ENCODE results near the gene CTIF.

CTIF gene

DNA sequence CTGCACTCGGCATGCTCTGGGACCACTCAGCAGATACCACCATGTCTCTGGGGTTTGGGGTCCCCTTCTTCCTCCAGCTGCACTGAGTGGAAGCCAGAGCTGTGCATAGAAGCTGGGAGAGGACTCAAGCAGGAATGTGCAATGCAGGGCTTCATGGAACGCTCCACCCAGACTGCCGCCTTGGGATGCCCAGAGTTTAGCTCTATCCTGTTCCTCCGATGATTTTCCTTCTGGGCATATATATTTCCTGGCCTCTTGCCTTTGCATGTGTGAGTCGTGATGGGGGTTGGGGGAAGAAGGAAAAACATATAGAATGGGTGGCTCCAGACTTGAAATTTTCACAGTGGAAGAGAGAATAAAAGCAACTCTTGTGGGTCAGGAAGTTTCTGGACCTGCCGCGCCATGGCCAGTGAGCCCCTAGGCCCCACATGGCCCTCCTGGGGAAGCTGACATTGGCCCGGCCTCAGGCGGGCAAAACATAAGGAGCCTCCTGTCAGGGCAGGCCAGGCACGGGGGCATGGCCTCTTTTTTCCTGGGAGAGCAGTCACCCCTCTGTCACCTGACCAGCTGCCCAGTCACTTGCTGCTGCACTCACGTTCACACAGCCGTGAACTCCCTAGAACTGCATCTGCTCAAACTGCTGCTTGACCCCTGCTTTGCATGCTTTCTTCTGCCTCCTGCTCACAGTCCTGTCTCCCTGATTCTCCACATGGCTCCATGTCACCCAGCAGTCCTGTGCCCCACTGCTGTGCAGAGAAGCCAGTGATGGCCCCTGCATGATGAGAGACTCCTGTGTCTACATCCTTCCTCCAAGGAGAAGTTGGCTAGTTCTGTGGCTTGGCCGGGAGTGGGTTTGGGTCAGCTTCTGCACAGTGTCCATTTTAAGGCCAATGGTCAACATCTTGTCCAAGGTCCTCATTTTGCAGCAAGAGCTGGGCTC is 197.8 kb downstream of the CTIF start:
- DNase-seq: no peak

GRCh38 chr18:48739266-48740067 is 200.6 kb downstream of the CTIF start:
- no peak for DNase-seq

- no peak for DNase-seq
Observed at GRCh38 chr18:48740068-48740440, 201.2 kb downstream of the CTIF start.

GRCh38 chr18:48740851-48741485 is 202.1 kb downstream of the CTIF start:
- DNase-seq: no peak

DNA sequence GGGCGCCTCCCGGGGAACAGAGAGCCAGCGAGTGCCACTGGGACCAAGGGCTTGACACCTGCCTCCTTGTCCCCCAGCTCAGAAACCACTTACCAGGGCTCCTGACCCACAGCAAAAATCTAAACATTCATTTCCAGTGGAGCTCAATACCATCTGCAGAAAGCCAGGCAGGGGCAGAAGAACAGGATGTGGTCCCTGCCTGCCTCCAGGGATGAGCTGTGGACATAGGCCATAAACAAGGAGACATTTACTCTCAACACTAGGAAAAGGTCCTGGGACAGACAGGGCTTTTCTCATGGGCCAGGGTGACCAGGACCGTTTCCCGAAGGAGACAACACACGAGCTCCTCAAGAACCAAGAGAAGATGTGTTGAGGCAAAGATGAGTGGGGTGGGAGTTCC is 203.0 kb downstream of the CTIF start:
- DNase-seq: no peak

- no peak for DNase-seq
Observed at GRCh38 chr18:48742304-48742703, 203.5 kb downstream of the CTIF start.

DNA sequence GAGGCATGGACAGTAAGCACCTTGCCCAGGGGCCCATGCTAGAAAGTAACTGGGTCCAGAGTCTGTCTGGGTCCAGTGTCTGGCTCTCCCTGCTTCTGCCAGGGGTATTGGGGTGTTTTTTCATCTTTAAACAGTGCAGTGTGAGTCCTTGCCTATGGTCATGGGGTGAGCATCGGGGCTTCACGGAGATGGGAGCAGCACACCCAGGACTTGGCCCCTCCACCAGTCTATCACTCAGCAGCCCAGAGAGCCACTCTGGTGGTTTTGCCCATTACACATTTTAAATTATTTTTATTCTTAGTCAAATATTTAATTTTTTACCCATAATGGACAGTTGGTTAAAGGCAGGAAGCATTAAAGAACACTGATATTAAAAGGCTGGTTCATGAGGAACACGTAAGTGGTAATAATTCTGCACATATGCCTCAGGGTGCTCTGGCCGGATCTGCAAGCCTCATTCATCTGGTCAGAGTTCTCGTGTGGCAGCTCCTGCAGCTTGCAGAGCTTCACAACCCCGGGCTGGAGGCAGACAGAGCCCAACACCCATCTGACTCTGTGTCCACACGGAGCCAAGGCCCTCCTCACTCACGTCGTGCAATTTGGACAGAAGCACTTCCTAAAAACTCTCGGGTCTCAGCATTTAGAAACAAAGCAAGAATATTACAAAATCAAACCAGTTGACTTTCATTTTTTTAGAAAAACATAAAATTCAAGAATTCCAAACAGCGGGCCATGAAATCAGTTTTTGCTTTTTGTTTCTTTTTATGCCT is 204.1 kb downstream of the CTIF start:
- DNase-seq: no peak

DNA sequence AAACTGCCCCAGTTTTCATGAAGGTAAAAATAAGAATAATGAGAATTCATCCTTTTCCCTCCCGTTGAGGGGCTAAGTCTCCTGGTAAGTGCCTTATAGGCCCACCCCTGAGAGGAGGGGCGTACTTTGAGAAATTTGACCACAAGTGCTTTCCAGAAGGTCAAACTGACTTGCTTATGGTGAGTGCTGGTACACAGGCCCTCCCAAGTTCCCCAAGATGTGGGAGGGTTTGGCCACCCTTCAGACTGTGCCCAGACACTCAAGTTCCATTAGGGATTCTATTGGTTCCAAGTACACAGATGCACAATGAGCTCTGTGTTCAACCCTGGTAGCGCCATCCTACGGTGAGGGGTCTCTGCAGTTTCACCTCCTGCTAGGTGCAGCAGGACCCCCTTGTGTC is 205.1 kb downstream of the CTIF start:
- no peak for DNase-seq

DNA sequence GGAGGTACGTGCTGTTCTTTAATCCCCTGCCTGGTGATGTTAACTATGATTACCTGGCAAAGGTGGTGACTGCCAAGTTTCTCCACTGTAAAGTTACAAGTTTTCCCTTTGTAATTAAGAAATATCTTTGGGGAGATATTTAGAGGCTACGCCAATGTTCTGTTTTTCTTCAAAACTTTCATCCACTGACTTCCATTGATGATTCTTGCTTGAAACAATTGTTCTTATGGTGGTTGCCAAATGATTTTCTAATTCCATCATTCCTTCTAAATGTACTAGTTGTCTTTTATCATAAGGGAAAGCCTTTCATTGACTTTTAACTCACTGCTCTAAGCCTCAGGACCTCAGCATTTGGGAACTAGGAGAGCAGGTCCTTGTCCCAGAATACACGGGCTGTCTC is 206.5 kb downstream of the CTIF start:
- no peak for DNase-seq

DNA sequence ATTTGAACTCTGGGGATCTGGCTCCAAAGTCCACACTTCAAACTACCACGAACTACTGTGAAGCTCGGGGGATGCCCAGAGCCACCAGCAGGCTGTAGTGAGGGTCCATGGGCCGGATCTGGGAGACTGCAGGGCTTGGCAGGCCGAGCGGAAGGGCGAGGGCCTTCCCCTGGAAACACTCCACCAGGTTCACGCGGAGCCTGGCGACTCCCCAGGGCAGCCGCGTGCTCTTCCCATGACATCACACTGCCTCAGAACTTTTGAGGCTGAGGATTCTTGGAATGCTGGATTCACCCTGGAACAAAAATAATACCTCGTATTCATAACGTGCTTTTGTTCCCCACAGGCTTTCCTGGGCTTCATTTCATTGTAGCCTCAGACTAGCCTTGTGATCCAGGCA is 210.9 kb downstream of the CTIF start:
- DNase-seq: no peak

GRCh38 chr18:48750485-48751175 is 211.8 kb downstream of the CTIF start:
- DNase-seq: no peak

DNA sequence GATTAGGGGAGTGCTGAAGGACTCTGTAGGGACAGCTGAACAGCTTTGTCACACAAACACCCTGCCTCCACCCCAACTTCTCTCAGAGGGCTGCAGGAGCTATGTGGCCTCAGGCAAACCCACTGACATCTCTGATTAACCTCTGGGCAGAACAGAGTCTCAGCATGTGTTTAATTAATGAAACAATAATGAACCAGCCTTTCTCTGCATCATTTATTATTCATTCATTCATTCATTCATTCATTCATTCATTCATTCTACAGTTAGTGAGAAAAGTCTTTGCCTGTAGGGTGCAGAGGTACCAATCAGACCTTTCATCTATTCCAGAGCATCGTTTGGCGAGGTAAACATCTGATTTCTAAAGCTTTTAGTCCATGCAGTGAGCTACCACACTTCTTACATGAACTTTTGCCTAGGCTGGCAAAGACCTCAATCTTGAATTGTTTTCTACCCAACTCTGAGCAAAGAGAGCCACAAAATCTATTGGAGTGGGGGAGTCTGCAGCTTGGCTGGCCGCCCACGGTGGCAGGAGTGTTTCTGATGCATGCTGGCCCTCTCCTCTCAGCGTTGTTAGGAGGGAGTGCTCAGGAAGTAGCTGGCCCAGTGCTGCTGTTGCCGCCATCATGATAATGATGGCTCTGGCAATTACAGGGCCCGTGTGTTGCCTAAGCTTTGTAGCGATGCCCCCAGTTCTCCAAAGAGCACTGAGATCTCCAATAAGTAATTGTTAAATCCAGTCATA is 213.1 kb downstream of the CTIF start:
- no peak for DNase-seq

- no peak for DNase-seq
Observed at GRCh38 chr18:48752478-48752877, 213.6 kb downstream of the CTIF start.

DNA sequence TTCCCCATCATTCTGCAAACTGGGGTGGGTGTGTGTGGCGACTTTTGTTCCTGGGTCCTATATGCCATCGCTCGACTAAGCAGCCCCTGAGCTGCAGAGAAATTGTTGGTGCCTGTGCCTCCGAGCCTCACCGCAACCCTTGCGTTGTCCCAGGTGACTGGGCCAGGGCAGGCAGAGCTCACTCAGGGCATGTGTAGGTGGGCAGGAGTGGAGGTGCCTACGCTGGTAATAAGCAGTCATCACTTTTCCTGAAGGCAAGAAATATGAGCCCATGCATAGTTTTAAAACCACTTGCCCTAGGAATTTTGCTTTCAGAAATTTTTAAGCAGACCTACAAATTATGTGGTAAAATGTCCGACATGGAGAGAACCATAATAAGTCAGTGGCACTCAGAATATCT is 214.1 kb downstream of the CTIF start:
- DNase-seq: no peak

- no peak for DNase-seq
Observed at GRCh38 chr18:48753691-48754090, 214.9 kb downstream of the CTIF start.

DNA sequence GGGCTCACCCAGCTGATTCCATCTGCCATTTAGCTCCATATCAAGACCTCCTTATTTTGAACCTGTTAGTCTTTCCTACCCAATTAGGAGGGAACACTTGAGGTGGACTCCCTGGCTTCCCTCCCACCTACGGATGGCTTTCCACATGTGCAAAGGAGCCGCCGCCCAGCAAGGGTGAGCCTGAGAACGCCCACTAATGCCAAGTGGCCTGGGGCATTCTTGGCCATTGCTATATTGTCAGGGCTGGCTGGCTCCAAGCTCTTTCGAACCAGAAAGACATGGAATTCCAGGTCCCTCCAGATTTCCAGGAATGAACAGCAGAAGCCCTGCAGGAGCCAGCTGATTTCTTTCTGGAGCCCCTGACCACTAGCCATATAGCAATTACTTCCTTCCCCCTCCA is 215.7 kb downstream of the CTIF start:
- DNase-seq: no peak

- no peak for DNase-seq
Observed at GRCh38 chr18:48754993-48755473, 216.2 kb downstream of the CTIF start.

- no peak for DNase-seq
Observed at GRCh38 chr18:48756511-48757226, 217.8 kb downstream of the CTIF start.

- no peak for DNase-seq
Observed at GRCh38 chr18:48757367-48757766, 218.5 kb downstream of the CTIF start.

- no peak for DNase-seq
Observed at GRCh38 chr18:48757906-48758305, 219.1 kb downstream of the CTIF start.

DNA sequence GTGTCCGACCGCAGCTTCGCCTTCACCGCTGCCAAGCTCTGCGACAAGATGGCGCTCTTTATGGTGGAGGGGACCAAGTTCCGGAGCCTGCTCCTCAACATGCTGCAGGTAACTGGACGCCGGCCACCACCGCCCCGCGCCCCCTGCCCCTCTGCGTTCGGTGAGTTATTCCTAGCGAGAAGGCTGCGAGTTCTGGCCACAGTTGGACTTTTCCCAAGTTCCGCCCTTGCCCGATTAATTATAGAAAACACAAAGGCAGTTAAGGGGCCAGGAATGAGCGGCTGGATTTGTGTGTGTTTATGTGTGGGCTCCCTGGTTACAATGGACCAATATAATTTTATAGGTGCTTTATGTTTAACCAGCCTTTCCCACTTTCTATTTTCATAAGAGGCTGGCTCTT is 222.8 kb downstream of the CTIF start:
- no peak for DNase-seq
